ENCODE data around the gene USP27X. TPM values are rescaled to one million over a fixed set of nuclear protein-coding genes. Genes with fewer than 3 reads are reported as not detected.

Gene USP27X
- total and polyA plus RNA-seq, 2 of the 8 experiments (the other 6 are each of a cell fraction or from before 2014, with no cell fraction given): 3.8 to 4.7 TPM

- Histone ChIP-seq H3K4me1 (replicated peaks in 1 of 4; ENCODE audit: control insufficient read depth in 3 of 4, insufficient read depth in 4 of 4, low read length in 3 of 4) (no peaks in the 10 kb centered on the region), H3K9ac (replicated peaks in 1 of 4; ENCODE audit: extremely low read depth in 1 of 4, low read depth in 3 of 4, low read length in 3 of 4) (no peak overlapping the region), H2BK120ac (replicated peaks; ENCODE audit: low read depth, low read length) (no peak overlapping the region), H2AK5ac (ENCODE audit: low read depth, low read length) (no peak overlapping the region), H3K56ac (replicated peaks; ENCODE audit: insufficient read length, low read depth, low read length) (no peak overlapping the region), H3K4me2 (ENCODE audit: insufficient read depth in 1 of 2, low read depth in 2 of 2, low read length in 2 of 2) (no peak overlapping the region), H2BK15ac (ENCODE audit: low read length) (no peak overlapping the region), H4K5ac (ENCODE audit: insufficient read length, low read depth, low read length) (no peak overlapping the region), H4K20me1 (replicated peaks in 1 of 2; ENCODE audit: control insufficient read depth in 1 of 2, insufficient read depth in 2 of 2, low read length in 2 of 2) (no peaks in the 10 kb centered on the region), H3K79me1 (ENCODE audit: low read depth, low read length) (no peaks in the 10 kb centered on the region), H2BK20ac (ENCODE audit: low read length) (no peak overlapping the region), H3K23ac (ENCODE audit: insufficient read length) (no peak overlapping the region), H3K79me2 (ENCODE audit: control insufficient read depth in 1 of 2, insufficient read depth in 2 of 2, low read length in 2 of 2) (no peaks in the 10 kb centered on the region), H2AFZ (ENCODE audit: low read length) (no peak overlapping the region), H2BK12ac (ENCODE audit: low read depth, low read length) (no peak overlapping the region), H3K4ac (replicated peaks; ENCODE audit: insufficient read length, low read depth, low read length) (no peak overlapping the region), H3K27me3 (replicated peaks in 1 of 4; ENCODE audit: control insufficient read depth in 3 of 4, extremely low read depth in 1 of 4, insufficient read depth in 3 of 4, low read length in 3 of 4) (no peaks in the 10 kb centered on the region), H3K18ac (ENCODE audit: extremely low read depth, low read length) (no peak overlapping the region), H3K14ac (ENCODE audit: insufficient read length) (no peak overlapping the region), H2BK5ac (ENCODE audit: low read depth, low read length) (no peak overlapping the region), H4K8ac (ENCODE audit: extremely low read depth, insufficient read depth, low read length) (no peak overlapping the region), H3K4me3 (ENCODE audit: extremely low read depth in 1 of 4, insufficient read depth in 2 of 4, low read depth in 3 of 4, low read length in 4 of 4) (no peak overlapping the region), H4K91ac (replicated peaks; ENCODE audit: insufficient read length, low read length) (no peak overlapping the region), H3K9me3 (ENCODE audit: insufficient read depth in 2 of 2, low read depth in 1 of 2, low read length in 1 of 2) (no peaks in the 10 kb centered on the region), H3K23me2 (ENCODE audit: low read depth, low read length) (no peaks in the 10 kb centered on the region), H3K27ac (ENCODE audit: low read depth, low read length) (no peak overlapping the region), H3K36me3 (ENCODE audit: control insufficient read depth in 2 of 4, insufficient read depth in 4 of 4, low read length in 3 of 4) (no peaks in the 10 kb centered on the region)
- ChIA-PET POLR2A (ENCODE audit: partially characterized antibody) (no interaction called here), CTCF (ENCODE audit: partially characterized antibody) (no interaction called here)
- no peak for DNase-seq (ENCODE audit: low read depth in 1 of 2, low spot score in 2 of 2)
- 61% methylated on average over 2 of the region's 2 CpGs; no CpG with 5 or more reads in 1 of the 2 experiments for WGBS, 2 experiments (ENCODE audit: extremely low coverage in 1 of 2, insufficient coverage in 1 of 2, insufficient read length in 1 of 2, insufficient replicate concordance in 2 of 2, low coverage in 1 of 2, low lambda C conversion rate in 2 of 2, missing lambda C conversion rate in 1 of 2)
- TF ChIP-seq FOSL1 (IDR thresholded peaks at IDR 0.05; ENCODE audit: insufficient read depth, low read depth, low read length) (no peak), RFX5 (IDR thresholded peaks at IDR 0.05; ENCODE audit: borderline replicate concordance, low read depth, low read length) (no peak), NANOG (IDR thresholded peaks at IDR 0.05; ENCODE audit: insufficient read depth, low read depth, low read length, poor library complexity, severe bottlenecking) (no peak), CEBPB (IDR thresholded peaks at IDR 0.05; ENCODE audit: low read depth, low read length) (no peak), ASH2L (IDR thresholded peaks at IDR 0.05; ENCODE audit: low read length) (no peak), BRCA1 (IDR thresholded peaks at IDR 0.05; ENCODE audit: low read depth, low read length) (no peak), JUND (IDR thresholded peaks at IDR 0.05; ENCODE audit: low read length) (no peak), CBX5 (IDR thresholded peaks at IDR 0.05; ENCODE audit: low read depth, low read length) (no peak)
- no peak for FAIRE-seq
Measured at GRCh38 chrX:49856819-49857218, 22.5 kb upstream of the USP27X start.
